Adipose tissue (tissue), 3 donors: ENCODE measurements around the gene SORCS2. TPM values are rescaled to one million over a fixed set of nuclear protein-coding genes. Genes with fewer than 3 reads are reported as not detected.

Source experiments
- H3K27ac ChIP-seq: one replicate; pipeline ENCODE4 v1.5.1; 2013; ENCODE audit warnings: low read depth, low read length
- WGBS, 3 donors: extraction: QIAGEN DNeasy Blood & Tissue Kit; methylation state at CpG; one replicate each; pipeline ENCODE4 v1.1.7; 2013; 5-methylcytosine and 5-hydroxymethylcytosine counted together
- polyA plus RNA-seq, 3 donors: library from polyadenylated mRNA; stranded (reverse); fragments of 200-250 nt; gene quantifications; one replicate each; pipeline ENCODE4 v1.2.3, GENCODE V29; 2013
- donor health status: healthy with polysubstance abuse.
- donor health status: Bipolar disorder and iron deficiency.
- donor health status: healthy.

Gene SORCS2
- polyA plus RNA-seq, 3 donors = 0.22 to 2.2 (median 0.83) TPM

- H3K27ac ChIP-seq = no peak overlapping the region
- 56 to 71% (median 61%) methylated on average over 12 of the region's 12 CpGs for WGBS, 3 donors
These were observed 219.7 kb downstream of the SORCS2 start for GRCh38 chr4:7411896-7412553.

GRCh38 chr4:7412554-7412912 lies 220.2 kb downstream of the SORCS2 start:
- no peak overlapping the region for H3K27ac ChIP-seq
- WGBS, 3 donors = 65 to 70% (median 68%) methylated on average over 4 of the region's 4 CpGs

DNA sequence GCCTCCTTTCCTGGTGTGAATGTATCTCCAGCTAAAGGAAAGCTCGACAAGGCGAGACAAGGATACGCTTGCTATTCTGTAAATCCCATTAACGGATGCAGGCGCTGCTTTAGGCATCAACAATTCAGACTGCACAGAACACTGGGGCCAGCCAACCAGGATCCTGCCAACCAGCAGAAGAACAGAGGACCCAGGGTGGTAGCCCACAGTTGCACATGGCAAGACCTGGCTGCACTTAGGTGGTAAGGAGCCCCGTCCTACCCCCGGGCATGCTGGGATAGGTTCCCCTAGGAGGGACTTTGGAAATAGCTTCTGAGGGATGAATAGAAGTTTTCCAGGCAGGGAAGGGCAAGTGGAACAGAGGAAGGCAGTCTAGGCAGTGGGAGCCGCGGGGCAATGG lies 221.7 kb downstream of the SORCS2 start:
- WGBS, 3 donors = 78 to 90% (median 80%) methylated on average over 9 of the region's 9 CpGs
- H3K27ac ChIP-seq = no peak overlapping the region

GRCh38 chr4:7414736-7415510 lies 222.6 kb downstream of the SORCS2 start:
- H3K27ac ChIP-seq = no peak overlapping the region
- 44 to 47% (median 46%) methylated on average over 12 of the region's 12 CpGs for WGBS, 3 donors

DNA sequence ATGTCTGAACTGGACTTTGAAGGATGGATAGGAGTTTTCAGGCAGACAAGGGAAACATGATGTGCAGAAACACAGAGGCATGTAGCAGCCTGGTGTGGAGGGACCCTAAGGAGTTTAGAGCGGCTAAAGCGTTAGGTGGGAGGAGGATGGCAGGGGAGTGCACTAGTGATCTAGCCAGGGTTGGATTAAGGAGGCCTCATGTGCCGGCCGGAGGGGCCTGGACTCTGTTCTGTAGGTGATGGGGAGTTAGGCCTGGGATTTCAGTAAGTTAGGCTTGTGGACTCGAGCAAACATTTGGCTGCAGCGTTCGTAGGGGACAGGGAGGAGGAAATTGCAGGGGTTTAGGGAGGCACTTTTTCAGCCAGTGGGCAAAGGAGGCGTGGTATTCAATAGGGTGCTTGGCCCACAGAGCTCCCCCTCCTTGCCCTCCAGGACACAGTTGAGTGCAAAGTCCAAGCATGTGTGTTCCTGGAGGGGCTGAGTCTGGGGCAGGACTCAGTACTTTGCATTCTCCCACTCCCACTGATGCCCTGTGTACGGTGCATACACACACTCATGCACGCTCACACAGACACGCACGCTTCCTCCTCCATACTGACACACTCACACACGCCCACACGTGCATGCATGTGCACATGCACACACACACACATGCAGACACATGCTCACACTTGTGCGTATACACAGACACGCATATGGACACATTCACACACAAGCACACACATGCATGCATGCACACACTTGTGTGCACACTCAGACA lies 223.8 kb downstream of the SORCS2 start:
- no peak overlapping the region for H3K27ac ChIP-seq
- WGBS, 3 donors = 59 to 86% (median 83%) methylated on average over 16 of the region's 16 CpGs

DNA sequence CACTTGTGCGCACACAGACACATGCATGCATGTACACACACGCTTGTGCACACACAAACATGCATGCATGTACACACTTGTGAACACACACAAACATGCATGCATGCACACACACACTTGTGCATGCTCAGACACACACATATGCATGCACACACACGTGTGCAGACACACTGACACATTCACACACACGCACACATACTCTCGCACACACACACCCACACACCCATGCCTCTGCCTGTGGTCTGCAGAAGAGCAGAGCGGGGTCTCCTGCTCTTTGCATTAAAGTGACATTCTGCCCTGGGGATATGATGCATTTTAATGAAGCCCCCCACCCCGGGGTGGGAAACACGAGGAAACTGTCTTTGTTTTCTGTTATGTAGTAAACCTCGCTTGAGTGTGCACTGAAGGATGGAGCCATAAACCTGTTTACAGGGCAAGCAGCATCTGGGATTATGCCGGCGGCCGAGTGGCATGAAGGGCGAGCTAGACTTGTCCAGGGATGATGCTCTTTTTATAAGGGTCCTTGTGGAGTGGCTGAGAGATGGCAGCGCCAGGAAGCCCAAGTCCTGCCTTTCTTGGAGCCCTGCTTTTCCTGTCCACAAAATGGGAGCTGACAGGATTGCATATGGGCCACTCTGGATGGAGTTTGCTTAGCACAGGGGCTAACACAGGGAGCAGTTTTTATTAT lies 224.6 kb downstream of the SORCS2 start:
- 77 to 83% (median 78%) methylated on average over 14 of the region's 14 CpGs for WGBS, 3 donors
- H3K27ac ChIP-seq = no peak overlapping the region

- H3K27ac ChIP-seq = no peak overlapping the region
- 78 to 89% (median 88%) methylated on average over 9 of the region's 9 CpGs for WGBS, 3 donors
These were observed 225.3 kb downstream of the SORCS2 start for GRCh38 chr4:7417639-7418038.

DNA sequence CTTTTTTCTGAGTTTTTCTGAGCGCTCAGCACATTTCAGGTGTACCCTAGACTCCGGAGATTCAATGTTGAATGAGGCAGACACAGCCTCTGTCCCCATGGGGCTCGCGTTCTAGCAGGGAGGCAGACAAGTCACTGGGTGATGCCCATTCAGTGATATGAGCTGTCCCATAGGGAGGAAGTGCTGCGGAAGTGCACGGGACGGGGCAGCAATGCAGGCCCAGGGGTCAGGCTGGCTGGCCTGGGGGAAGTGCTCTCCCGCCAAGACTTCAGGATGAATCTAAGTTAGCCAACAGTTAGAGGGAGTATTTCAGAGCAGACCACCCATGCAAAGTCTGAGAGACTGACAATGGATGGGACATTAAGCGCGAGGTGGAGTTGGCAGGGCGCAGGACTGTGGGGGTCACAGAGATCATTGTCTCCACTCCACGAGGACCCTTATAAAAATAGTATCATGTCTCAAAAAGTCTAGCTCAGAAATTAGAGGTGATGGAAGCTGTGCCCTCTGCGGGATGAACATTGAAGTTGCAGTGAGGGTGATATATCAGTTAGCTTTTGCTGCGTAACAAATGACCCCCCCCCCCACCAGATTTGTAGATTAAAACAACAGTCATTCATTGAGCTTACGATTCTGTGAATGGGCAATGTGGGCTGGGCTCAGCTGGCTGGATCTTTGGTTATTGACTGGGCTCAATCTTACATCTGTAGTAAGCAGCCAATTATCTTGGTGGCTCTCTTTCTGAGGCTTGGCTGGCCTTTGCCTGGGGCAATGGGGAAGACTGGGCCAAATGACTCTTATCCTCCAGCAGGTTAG lies 226.0 kb downstream of the SORCS2 start:
- 78 to 80% (median 79%) methylated on average over 15 of the region's 15 CpGs for WGBS, 3 donors

DNA sequence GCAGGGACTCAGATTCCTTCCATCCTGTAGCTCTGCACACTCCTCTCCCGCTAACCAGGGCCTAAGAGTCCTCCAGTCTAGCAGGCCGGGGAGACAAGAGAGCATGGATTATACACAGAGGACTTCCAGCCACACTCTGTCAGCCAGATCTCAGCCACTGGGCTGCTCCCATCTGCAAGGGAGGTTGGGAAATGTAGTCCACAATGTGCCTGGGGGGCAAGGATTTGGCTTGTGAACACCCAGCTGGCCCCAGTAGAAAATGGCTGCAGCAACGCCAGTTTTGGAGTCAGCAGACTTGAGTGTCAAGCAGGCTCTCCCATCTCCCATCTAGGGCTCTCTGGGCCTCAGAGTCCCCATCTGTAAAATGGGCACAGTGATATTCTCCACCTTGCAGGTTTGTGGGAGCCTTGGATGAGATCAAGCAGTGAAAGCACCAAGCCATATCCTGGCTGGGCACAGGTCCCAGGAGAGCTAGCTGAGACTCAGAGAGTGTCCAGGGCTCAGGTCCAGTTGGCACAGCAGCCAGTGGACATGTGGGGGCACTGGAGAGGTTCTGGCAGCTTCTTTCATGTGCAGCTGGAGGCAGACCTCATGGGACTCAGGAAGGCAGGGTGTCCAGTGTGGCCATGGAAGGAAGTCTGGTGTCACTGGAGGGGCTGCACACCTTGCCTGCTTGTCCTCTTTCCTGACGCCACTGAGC lies 227.8 kb downstream of the SORCS2 start:
- WGBS, 3 donors = 48 to 64% (median 62%) methylated on average over 3 to 4 of the region's 4 CpGs
- H3K27ac ChIP-seq = no peak overlapping the region

More for the DNA sequence above, 226.0 kb downstream of the SORCS2 start:
- H3K27ac ChIP-seq = no peak overlapping the region

DNA sequence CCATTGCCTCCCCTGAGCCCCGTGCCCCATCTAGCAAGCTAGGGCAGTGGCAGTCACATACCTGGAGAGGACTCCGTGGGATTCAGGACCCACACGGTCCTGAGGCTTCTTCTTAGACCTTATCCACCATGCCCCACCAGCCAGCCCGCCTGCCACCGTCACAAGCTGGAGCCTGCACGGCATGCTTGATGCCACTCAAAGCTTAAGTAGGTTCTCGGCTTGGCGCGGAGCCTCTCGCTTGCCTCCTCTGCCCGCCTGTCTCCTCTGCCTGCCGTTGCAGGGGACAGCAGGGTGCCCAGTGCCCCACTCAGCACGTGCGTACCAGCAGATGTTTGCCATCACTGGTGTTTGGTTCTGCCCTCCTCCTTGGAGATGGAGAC lies 228.3 kb downstream of the SORCS2 start:
- 68 to 85% (median 85%) methylated on average over 14 of the region's 14 CpGs for WGBS, 3 donors
- no peak overlapping the region for H3K27ac ChIP-seq

DNA sequence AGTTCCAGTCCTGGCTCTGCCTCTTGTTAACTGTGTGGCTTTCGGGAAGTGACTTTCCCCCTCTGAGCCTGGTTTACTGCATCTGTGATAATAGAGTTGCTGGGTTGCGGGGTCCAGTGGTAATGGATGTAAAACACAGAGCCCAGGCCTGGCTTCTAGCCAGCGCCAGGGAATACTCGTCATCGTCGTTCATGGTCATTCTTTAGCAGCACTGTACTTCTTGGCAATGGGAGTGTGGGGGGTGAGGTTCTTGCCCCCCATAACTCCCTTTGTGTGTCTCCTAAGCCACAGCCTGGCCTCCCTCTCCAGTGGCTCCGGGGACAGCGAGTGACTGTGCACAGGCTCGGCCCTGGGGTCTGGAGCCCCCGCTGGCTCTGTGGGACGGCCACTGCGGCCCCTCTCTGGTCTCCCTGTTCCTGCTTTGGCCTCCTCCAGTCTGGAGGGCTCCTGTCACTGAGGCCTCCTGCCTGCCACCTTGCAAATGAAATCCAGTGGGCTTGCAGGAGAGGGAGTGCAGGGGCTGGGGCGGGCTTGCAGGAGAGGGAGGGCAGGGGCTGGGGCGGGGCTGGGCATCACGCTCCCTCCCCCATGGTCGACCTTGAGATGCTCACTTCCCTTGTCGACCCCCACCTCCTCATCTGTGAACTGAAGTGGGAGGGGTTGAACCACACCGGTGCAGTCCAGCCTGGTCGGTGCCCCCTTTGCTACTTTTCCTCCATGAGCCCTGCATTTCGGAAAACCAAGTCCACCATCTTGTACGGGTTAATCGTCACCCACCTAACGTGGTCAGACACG lies 229.2 kb downstream of the SORCS2 start:
- WGBS, 3 donors = 75 to 80% (median 77%) methylated on average over 20 to 24 of the region's 24 CpGs
- H3K27ac ChIP-seq = no peak overlapping the region

DNA sequence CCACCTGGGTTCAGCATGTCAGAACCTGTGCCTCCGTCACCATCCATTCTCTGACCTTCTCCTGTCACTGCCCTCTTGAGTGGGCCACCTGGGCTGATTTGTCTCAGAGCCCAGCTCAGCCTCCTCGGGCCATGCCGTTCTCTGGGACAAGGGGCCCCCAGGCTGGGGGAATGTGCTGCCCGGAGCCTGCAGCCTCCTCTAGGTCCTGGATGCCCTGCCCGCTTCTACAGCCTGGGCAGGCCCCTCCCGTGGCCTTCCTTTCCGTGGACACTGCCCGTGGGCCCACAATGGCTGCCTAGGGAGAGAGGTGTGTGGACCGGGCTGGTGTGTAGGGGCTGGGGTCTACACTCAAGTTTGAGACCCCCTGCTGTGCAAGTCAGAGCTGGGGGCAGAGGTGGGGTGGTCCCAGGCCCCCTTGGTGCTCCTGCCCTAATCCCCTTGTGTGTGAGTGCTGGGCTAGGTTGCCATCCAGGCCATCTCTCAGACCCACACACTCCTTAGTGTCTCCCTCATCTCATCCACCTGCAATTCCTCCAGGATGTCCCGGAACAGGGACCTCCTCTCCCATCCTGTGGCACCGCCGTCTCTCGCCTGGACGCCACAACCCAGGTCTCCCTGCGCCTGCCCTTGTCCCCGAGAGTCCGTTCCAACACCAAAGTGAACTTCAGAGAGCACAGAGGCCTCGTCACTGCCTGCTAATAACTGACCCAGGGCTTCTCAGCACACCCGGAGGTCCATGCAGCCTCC lies 230.0 kb downstream of the SORCS2 start:
- WGBS, 3 donors = 80 to 88% (median 87%) methylated on average over 18 to 19 of the region's 19 CpGs
- H3K27ac ChIP-seq = no peak overlapping the region

- no peak overlapping the region for H3K27ac ChIP-seq
- 79 to 92% (median 92%) methylated on average over 9 of the region's 9 CpGs for WGBS, 3 donors
These were observed 230.5 kb downstream of the SORCS2 start for GRCh38 chr4:7422898-7423180.

GRCh38 chr4:7423391-7423790 lies 231.1 kb downstream of the SORCS2 start:
- 68 to 77% (median 76%) methylated on average over 5 of the region's 5 CpGs for WGBS, 3 donors
- no peak overlapping the region for H3K27ac ChIP-seq

- 72 to 77% (median 73%) methylated on average over 16 to 17 of the region's 17 CpGs for WGBS, 3 donors
These were observed 231.6 kb downstream of the SORCS2 start for GRCh38 chr4:7423801-7424552.

More at GRCh38 chr4:7423801-7424552, 231.6 kb downstream of the SORCS2 start:
- no peak overlapping the region for H3K27ac ChIP-seq
